HepG2 (cell line): Measurements from ENCODE around the gene GPR31. TPM values are rescaled to one million over a fixed set of nuclear protein-coding genes. Genes with fewer than 3 reads are reported as not detected.

Experiments
- GATA4 ChIP-seq: sonication (generic); IDR thresholded peaks from 2 replicates; pipeline ENCODE4 v1.6.1; 2016; ENCODE audit warnings: antibody characterized with exemption, low read depth, borderline replicate concordance
- HOXA7 ChIP-seq: sonication (generic); formaldehyde crosslinking; IDR thresholded peaks from 2 replicates; pipeline ENCODE4 v1.8.1; 2022; ENCODE audit warnings: mild to moderate bottlenecking, missing genetic modification reagents, moderate library complexity
- PAWR ChIP-seq: sonication (generic); formaldehyde crosslinking; IDR thresholded peaks from 2 replicates; pipeline ENCODE4 v1.4.0; 2020; ENCODE audit warnings: missing genetic modification reagents, mild to moderate bottlenecking, borderline replicate concordance
- TBL1XR1 ChIP-seq: fragments of 150-350 bp; IDR thresholded peaks from 2 replicates; pipeline ENCODE4 v1.6.1; 2014; ENCODE audit warnings: borderline replicate concordance, low read length; ENCODE audit not compliant: partially characterized antibody
- ZNF331 ChIP-seq: sonication (generic); formaldehyde crosslinking; IDR thresholded peaks from 2 replicates; pipeline ENCODE4 v1.4.0; 2020; ENCODE audit warnings: missing genetic modification reagents
- ZNF468 ChIP-seq: sonication (generic); formaldehyde crosslinking; IDR thresholded peaks from 2 replicates; pipeline ENCODE4 v1.8.0; 2022; ENCODE audit warnings: mild to moderate bottlenecking, moderate library complexity, missing genetic modification reagents
- ZNF577 ChIP-seq: sonication (generic); formaldehyde crosslinking; IDR thresholded peaks from 2 replicates; pipeline ENCODE4 v1.4.0; 2020; ENCODE audit warnings: mild to moderate bottlenecking, low read depth, missing genetic modification reagents, borderline replicate concordance
- polyA plus RNA-seq, 8 experiments: library from polyadenylated mRNA; depleted of rRNA in 3 of 8; stranded (reverse) in 7 of 8; unstranded in 1 of 8; fragments of >200 nt; fragmentation: Illumina TruSeq in 4 of 8; extraction: Trizol in 4 of 8; gene quantifications; 2 replicates each; pipeline versions ENCODE4 v1.2.1 to v1.2.3, GENCODE V29; 2011 to 2016; ENCODE audit warnings: low read depth in 4 of 8, missing spikeins in 1 of 8, mixed read lengths in 1 of 8; ENCODE audit not compliant: insufficient read depth in 1 of 8
- total RNA-seq, 5 experiments: library from RNA; depleted of rRNA; stranded (reverse); fragments of >200 nt; fragmentation: Illumina TruSeq; extraction: Trizol; gene quantifications; 2 replicates each; pipeline ENCODE4 v1.2.3, GENCODE V29; 2016; ENCODE audit warnings: low read depth in 1 of 5
- TF ChIP-seq, protein P1 (sequence below), 2 experiments: sonication (generic) in 1 of 2; formaldehyde crosslinking in 1 of 2; IDR thresholded peaks; 2 replicates each; pipeline versions ENCODE4 v1.6.1 to v1.9.0; 2014 to 2022; ENCODE audit warnings: antibody characterized with exemption in 1 of 2, borderline replicate concordance in 1 of 2, inconsistent platforms in 1 of 2, low read depth in 1 of 2, missing genetic modification reagents in 1 of 2
- TF ChIP-seq, protein P2 (sequence below): sonication (generic); formaldehyde crosslinking; IDR thresholded peaks from 2 replicates; pipeline ENCODE4; 2020; ENCODE audit warnings: missing genetic modification reagents, mild to moderate bottlenecking, borderline replicate concordance
- TF ChIP-seq, protein P3 (sequence below): sonication (generic); formaldehyde crosslinking; IDR thresholded peaks from 2 replicates; pipeline ENCODE4 v1.5.1; 2020; ENCODE audit warnings: missing genetic modification reagents, mild to moderate bottlenecking, borderline replicate concordance
- TF ChIP-seq, protein P4 (sequence below): sonication (generic); formaldehyde crosslinking; IDR thresholded peaks from 2 replicates; pipeline ENCODE4 v1.4.0; 2020; ENCODE audit warnings: missing genetic modification reagents
- TF ChIP-seq, protein P5 (sequence below): sonication (generic); IDR thresholded peaks from 2 replicates; pipeline ENCODE4 v1.6.1; 2016; ENCODE audit warnings: low read depth, borderline replicate concordance

The GPR31 gene
- total and polyA plus RNA-seq, 2 of the 13 experiments (the other 11 are each of a cell fraction or from before 2014, with no cell fraction given) = not detected

DNA sequence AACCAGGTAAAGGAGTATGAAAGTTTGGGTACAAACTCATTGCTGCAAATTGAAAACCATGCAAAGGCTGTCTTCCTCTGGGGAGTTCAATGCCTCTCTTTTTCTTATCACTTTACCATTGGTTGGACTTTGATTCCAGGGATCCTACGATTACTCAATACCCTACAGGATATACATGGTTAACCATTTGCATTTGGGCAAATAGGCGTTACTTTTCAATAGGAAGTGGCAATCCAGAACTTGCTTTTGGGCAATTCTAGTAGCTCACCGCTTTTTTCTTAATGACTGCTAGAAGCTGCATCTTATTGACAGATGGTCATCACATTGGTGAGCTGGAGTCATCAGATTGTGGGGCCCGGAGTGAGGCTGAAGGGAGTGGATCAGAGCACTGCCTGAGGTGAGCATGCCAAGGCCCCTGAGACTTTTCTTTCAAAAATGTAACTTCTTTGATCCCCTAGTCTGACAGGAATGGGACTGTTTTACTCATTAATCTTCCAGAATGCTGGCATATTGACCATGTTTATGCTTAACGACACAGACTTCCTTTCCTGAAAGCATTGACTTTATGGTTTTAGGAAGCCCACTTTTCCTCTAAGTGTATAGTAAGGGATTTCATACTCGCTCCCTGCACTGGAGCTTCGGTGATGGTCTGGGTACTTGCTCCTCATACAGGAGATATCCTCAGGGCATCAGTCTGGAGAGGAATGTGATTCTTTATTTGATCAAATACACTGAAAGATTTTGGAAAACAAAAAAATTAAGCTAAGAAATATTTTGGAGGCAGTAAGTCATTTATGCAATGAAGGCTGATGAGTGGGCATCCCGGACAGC is 34.7 kb downstream of the GPR31 start, which contains the start of gene CCR6 (continued):
- TF ChIP-seq, protein P1, sequence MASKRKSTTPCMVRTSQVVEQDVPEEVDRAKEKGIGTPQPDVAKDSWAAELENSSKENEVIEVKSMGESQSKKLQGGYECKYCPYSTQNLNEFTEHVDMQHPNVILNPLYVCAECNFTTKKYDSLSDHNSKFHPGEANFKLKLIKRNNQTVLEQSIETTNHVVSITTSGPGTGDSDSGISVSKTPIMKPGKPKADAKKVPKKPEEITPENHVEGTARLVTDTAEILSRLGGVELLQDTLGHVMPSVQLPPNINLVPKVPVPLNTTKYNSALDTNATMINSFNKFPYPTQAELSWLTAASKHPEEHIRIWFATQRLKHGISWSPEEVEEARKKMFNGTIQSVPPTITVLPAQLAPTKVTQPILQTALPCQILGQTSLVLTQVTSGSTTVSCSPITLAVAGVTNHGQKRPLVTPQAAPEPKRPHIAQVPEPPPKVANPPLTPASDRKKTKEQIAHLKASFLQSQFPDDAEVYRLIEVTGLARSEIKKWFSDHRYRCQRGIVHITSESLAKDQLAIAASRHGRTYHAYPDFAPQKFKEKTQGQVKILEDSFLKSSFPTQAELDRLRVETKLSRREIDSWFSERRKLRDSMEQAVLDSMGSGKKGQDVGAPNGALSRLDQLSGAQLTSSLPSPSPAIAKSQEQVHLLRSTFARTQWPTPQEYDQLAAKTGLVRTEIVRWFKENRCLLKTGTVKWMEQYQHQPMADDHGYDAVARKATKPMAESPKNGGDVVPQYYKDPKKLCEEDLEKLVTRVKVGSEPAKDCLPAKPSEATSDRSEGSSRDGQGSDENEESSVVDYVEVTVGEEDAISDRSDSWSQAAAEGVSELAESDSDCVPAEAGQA (IDR thresholded peaks at IDR 0.05; ENCODE audit: low read depth) = no peak
- TF ChIP-seq, protein P1 (CRISPR knock-in tag; IDR thresholded peaks at IDR 0.05; ENCODE audit: borderline replicate concordance) = no peak
- no peak for TF ChIP-seq HOXA7 (CRISPR knock-in tag)
- TF ChIP-seq ZNF331 = peak; percentile 90
- TF ChIP-seq, protein P2, sequence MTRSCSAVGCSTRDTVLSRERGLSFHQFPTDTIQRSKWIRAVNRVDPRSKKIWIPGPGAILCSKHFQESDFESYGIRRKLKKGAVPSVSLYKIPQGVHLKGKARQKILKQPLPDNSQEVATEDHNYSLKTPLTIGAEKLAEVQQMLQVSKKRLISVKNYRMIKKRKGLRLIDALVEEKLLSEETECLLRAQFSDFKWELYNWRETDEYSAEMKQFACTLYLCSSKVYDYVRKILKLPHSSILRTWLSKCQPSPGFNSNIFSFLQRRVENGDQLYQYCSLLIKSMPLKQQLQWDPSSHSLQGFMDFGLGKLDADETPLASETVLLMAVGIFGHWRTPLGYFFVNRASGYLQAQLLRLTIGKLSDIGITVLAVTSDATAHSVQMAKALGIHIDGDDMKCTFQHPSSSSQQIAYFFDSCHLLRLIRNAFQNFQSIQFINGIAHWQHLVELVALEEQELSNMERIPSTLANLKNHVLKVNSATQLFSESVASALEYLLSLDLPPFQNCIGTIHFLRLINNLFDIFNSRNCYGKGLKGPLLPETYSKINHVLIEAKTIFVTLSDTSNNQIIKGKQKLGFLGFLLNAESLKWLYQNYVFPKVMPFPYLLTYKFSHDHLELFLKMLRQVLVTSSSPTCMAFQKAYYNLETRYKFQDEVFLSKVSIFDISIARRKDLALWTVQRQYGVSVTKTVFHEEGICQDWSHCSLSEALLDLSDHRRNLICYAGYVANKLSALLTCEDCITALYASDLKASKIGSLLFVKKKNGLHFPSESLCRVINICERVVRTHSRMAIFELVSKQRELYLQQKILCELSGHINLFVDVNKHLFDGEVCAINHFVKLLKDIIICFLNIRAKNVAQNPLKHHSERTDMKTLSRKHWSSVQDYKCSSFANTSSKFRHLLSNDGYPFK (CRISPR knock-in tag) = no peak
- no peak for TF ChIP-seq PAWR
- TF ChIP-seq, protein P3, sequence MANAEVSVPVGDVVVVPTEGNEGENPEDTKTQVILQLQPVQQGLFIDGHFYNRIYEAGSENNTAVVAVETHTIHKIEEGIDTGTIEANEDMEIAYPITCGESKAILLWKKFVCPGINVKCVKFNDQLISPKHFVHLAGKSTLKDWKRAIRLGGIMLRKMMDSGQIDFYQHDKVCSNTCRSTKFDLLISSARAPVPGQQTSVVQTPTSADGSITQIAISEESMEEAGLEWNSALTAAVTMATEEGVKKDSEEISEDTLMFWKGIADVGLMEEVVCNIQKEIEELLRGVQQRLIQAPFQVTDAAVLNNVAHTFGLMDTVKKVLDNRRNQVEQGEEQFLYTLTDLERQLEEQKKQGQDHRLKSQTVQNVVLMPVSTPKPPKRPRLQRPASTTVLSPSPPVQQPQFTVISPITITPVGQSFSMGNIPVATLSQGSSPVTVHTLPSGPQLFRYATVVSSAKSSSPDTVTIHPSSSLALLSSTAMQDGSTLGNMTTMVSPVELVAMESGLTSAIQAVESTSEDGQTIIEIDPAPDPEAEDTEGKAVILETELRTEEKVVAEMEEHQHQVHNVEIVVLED (CRISPR knock-in tag) = no peak; the same call in 1 of the 2 replicates
- no peak for TF ChIP-seq ZNF577 (CRISPR knock-in tag)
- no peak for TF ChIP-seq GATA4
- no peak for TF ChIP-seq TBL1XR1
- TF ChIP-seq, protein P4, sequence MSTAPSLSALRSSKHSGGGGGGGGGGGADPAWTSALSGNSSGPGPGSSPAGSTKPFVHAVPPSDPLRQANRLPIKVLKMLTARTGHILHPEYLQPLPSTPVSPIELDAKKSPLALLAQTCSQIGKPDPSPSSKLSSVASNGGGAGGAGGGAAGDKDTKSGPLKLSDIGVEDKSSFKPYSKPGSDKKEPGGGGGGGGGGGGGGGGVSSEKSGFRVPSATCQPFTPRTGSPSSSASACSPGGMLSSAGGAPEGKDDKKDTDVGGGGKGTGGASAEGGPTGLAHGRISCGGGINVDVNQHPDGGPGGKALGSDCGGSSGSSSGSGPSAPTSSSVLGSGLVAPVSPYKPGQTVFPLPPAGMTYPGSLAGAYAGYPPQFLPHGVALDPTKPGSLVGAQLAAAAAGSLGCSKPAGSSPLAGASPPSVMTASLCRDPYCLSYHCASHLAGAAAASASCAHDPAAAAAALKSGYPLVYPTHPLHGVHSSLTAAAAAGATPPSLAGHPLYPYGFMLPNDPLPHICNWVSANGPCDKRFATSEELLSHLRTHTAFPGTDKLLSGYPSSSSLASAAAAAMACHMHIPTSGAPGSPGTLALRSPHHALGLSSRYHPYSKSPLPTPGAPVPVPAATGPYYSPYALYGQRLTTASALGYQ (CRISPR knock-in tag) = peak; percentile 77; the same call in 1 of the 2 replicates
- TF ChIP-seq, protein P5, sequence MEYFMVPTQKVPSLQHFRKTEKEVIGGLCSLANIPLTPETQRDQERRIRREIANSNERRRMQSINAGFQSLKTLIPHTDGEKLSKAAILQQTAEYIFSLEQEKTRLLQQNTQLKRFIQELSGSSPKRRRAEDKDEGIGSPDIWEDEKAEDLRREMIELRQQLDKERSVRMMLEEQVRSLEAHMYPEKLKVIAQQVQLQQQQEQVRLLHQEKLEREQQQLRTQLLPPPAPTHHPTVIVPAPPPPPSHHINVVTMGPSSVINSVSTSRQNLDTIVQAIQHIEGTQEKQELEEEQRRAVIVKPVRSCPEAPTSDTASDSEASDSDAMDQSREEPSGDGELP = peak; percentile 66; the same call in 1 of the 2 replicates
- TF ChIP-seq ZNF468 = no peak
